Kidney (tissue), 14 donors: Measurements from ENCODE around the gene MRPL50. TPM values are rescaled to one million over a fixed set of nuclear protein-coding genes. Genes with fewer than 3 reads are reported as not detected.
A peak's percentile ranks its signal among the peaks of the same experiment; 100 is the strongest.

Experiments used
- DNase-seq, 5 donors: peaks; one replicate each; pipeline ENCODE4 v3.0.0-alpha.2; 2013 to 2020
- FAIRE-seq: peaks from 2 replicates; lab custom pipeline; 2012; peaks lifted over from hg19 to GRCh38; lab: Jason Lieb, UNC
- H3K27ac ChIP-seq, 2 donors: one replicate each; pipeline ENCODE4 v1.7.0; 2013; ENCODE audit warnings: low read depth in 2 of 2, low read length in 2 of 2, inconsistent platforms in 1 of 2
- H3K27me3 ChIP-seq: one replicate; pipeline ENCODE4 v1.7.1; 2013; ENCODE audit warnings: low read length, inconsistent platforms; ENCODE audit not compliant: control insufficient read depth, insufficient read depth
- H3K36me3 ChIP-seq, 3 donors: one replicate each; pipeline versions ENCODE4 v1.7.0 to v1.7.1; 2013; ENCODE audit warnings: low read length in 3 of 3, control low read depth in 1 of 3, inconsistent platforms in 1 of 3; ENCODE audit not compliant: insufficient read depth in 3 of 3, control insufficient read depth in 2 of 3
- H3K4me1 ChIP-seq, 3 donors: one replicate each; pipeline versions ENCODE4 v1.7.0 to v1.7.1; 2013; ENCODE audit warnings: low read length in 3 of 3, inconsistent platforms in 1 of 3, low read depth in 1 of 3; ENCODE audit not compliant: control insufficient read depth in 2 of 3, insufficient read depth in 2 of 3
- H3K4me3 ChIP-seq, 3 donors: one replicate each; pipeline versions ENCODE4 v1.7.0 to v1.8.1; 2013; ENCODE audit warnings: low read length in 3 of 3, control low read depth in 1 of 3, inconsistent platforms in 1 of 3
- H3K9ac ChIP-seq, 3 donors: one replicate each; pipeline versions ENCODE4 v1.7.0 to v1.7.1; 2013; ENCODE audit warnings: low read length in 3 of 3, control low read depth in 1 of 3, inconsistent platforms in 1 of 3
- H3K9me3 ChIP-seq, 3 donors: one replicate each; pipeline versions ENCODE4 v1.7.0 to v1.7.1; 2013; ENCODE audit warnings: low read length in 3 of 3, control low read depth in 1 of 3, inconsistent platforms in 1 of 3; ENCODE audit not compliant: control insufficient read depth in 2 of 3, insufficient read depth in 1 of 3
- intact Hi-C: fragments of 100-400 bp; cut with DNase I; formaldehyde crosslinking; loops from one replicate; pipeline ENCODE4 v1.11.1; 2022
- polyA plus RNA-seq: library from polyadenylated mRNA; stranded (reverse); fragments of 350-450 nt; fragmentation: Illumina TruSeq; extraction: RNeasy Lipid Tissue Mini Kit (QIAGEN cat#74804); gene quantifications from one replicate; pipeline ENCODE4 v1.2.3, GENCODE V29; 2014; ENCODE audit warnings: low read depth, low replicate concordance; ENCODE audit not compliant: insufficient read depth
- total RNA-seq: library from RNA; stranded (reverse); fragmentation: NEBNext Ultra II Directional; extraction: Animal tissue kit (Norgen Biotek cat#: 25700); gene quantifications from one replicate; pipeline ENCODE4 v1.2.1, GENCODE V29; 2021
- TF ChIP-seq, protein P1 (sequence below): IDR thresholded peaks from 3 replicates; pipeline ENCODE4 v1.5.1; 2012; ENCODE audit warnings: mild to moderate bottlenecking, moderate library complexity, borderline replicate concordance; ENCODE audit not compliant: insufficient read depth; ENCODE audit errors: extremely low read depth
- donor health status: control.
- donor health status: control.
- donor health status: control.
- donor health status: control.
- donor health status: control.
- donor health status: DM: yes; HTN: yes; CAD: no.
- donor health status: Normal renal cell carcinoma (clear cell type).

The MRPL50 gene
- total and polyA plus RNA-seq, 2 donors from 2014 or later = 12.1 to 17.5 TPM

DNA sequence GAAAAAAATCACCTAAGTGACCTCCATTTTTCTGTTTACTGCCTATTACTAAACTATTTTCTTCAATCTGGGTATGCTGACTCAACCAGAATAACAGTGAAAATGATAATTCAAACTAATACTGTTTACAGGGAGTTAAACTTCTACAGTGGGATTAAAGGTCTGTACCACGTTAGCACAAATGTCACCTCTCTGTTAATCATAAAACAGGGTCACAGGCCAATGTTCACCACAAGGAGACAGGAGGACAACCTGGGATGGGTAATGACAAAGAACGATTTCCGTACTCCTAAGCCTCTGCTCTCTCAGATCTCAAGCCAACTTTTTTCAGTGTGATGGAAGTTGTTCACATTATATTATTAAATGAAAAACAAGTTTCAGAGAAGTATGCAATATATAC is 34.8 kb upstream of the MRPL50 start:
- peak overlapping the region in 1 of 2 donors; percentile 88 for H3K27ac ChIP-seq
- peak overlapping the region in 2 of 3 donors; percentile 74 to 81 for H3K4me3 ChIP-seq
- H3K4me1 ChIP-seq = peaks cover 0 to 6% (median 0%) of the 10 kb centered on the region in 3 donors
- intact Hi-C loops = no loop called here
- no peaks in the 10 kb centered on the region for H3K27me3 ChIP-seq
- FAIRE-seq (no peak), DNase-seq (peak in 1 of 5 donors; percentile 30)
- peaks cover 0 to 26% (median 3%) of the 10 kb centered on the region in 3 donors for H3K36me3 ChIP-seq
- H3K9ac ChIP-seq = peak overlapping the region in 1 of 3 donors; percentile 77
- H3K9me3 ChIP-seq = no peaks in the 10 kb centered on the region
- TF ChIP-seq, protein P1, sequence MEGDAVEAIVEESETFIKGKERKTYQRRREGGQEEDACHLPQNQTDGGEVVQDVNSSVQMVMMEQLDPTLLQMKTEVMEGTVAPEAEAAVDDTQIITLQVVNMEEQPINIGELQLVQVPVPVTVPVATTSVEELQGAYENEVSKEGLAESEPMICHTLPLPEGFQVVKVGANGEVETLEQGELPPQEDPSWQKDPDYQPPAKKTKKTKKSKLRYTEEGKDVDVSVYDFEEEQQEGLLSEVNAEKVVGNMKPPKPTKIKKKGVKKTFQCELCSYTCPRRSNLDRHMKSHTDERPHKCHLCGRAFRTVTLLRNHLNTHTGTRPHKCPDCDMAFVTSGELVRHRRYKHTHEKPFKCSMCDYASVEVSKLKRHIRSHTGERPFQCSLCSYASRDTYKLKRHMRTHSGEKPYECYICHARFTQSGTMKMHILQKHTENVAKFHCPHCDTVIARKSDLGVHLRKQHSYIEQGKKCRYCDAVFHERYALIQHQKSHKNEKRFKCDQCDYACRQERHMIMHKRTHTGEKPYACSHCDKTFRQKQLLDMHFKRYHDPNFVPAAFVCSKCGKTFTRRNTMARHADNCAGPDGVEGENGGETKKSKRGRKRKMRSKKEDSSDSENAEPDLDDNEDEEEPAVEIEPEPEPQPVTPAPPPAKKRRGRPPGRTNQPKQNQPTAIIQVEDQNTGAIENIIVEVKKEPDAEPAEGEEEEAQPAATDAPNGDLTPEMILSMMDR = no peak

DNA sequence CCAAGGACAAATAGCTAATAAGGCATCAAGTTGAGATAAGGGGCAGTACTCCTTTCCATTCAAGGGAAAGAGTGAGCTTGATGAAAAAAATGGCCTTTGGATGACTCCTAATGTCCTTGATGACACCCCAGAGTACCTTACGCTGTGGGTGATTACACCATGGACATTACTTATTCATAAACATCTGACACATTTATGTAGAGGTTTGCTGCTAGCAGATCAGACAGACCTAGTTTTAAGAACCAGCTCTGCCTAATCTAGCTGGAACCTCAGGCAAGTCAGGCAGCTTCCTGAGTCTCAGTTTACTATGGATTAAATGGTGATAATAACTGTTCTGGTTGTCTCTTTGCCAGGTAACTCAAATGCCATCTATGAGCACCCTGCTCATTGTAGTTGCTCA is 34.3 kb upstream of the MRPL50 start:
- peaks cover 0 to 6% (median 0%) of the 10 kb centered on the region in 3 donors for H3K4me1 ChIP-seq
- DNase-seq = no peak
- H3K27ac ChIP-seq = peak overlapping the region in 1 of 2 donors; percentile 85
- peak overlapping the region in 1 of 3 donors; percentile 77 for H3K9ac ChIP-seq
- intact Hi-C loops = no loop called here
- H3K9me3 ChIP-seq = no peaks in the 10 kb centered on the region
- peak overlapping the region in 2 of 3 donors; percentile 74 to 81 for H3K4me3 ChIP-seq
- H3K36me3 ChIP-seq = peaks cover 0 to 31% (median 3%) of the 10 kb centered on the region in 3 donors
- no peak for FAIRE-seq
- TF ChIP-seq, protein P1 = no peak
- no peaks in the 10 kb centered on the region for H3K27me3 ChIP-seq

DNA sequence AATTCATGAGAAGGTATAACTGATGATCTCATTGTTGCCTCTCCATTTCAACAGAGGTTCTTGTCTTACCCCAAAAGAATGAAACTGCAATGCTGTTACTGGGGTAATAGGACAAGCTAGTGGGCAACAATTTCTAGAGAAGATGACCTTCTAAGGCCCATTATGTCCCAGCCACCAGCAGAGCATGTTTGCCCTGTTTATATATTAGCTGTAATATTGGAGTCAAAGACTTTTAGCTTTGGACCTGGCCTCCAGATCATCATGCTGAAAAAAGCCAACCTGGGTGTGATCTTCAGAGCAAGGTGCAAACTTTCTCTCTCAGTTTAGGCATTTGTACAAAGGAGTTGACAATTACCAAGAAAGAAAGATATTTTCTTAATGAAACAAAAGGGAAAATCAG is 33.8 kb upstream of the MRPL50 start:
- H3K27me3 ChIP-seq = no peaks in the 10 kb centered on the region
- H3K27ac ChIP-seq = peak overlapping the region in 1 of 2 donors; percentile 20
- DNase-seq (no peak), FAIRE-seq (no peak)
- TF ChIP-seq, protein P1 = no peak
- peaks cover 0 to 37% (median 3%) of the 10 kb centered on the region in 3 donors for H3K36me3 ChIP-seq
- H3K4me3 ChIP-seq = peak overlapping the region in 2 of 3 donors; percentile 74 to 81
- intact Hi-C loops = no loop called here
- peaks cover 0 to 1% (median 0%) of the 10 kb centered on the region in 3 donors for H3K4me1 ChIP-seq
- H3K9me3 ChIP-seq = no peaks in the 10 kb centered on the region
- peak overlapping the region in 1 of 3 donors; percentile 77 for H3K9ac ChIP-seq
